ENCODE data around the gene TFR2. TPM values are rescaled to one million over a fixed set of nuclear protein-coding genes. Genes with fewer than 3 reads are reported as not detected.

TFR2 gene
- total and polyA plus RNA-seq, 2 of the 4 experiments (the other 2 are of a cell fraction), result 0.18 to 0.50 TPM

GRCh38 chr7:100630066-100630465 lies 11.3 kb downstream of the TFR2 start:
- Histone ChIP-seq H3K56ac (ENCODE audit: extremely low read depth, insufficient read depth, low read length) (no peak overlapping the region), H3K36me3 (ENCODE audit: control insufficient read depth, insufficient read depth, low read length) (no peaks in the 10 kb centered on the region), H3K4me1 (ENCODE audit: control insufficient read depth, insufficient read depth, low read length) (no peaks in the 10 kb centered on the region; the same call in 1 of the 2 replicates), H4K91ac (ENCODE audit: insufficient read depth, low read depth, low read length) (no peak overlapping the region), H2AK5ac (ENCODE audit: low read depth, low read length) (no peak overlapping the region), H3K14ac (replicated peaks; ENCODE audit: low read depth, low read length) (no peak overlapping the region), H3K27me3 (ENCODE audit: control insufficient read depth, insufficient read depth, low read length) (peaks cover 21% of the 10 kb centered on the region), H2BK15ac (ENCODE audit: low read depth, low read length) (no peak overlapping the region), H2BK120ac (ENCODE audit: low read depth, low read length) (no peak overlapping the region), H2AFZ (replicated peaks; ENCODE audit: low read length, poor library complexity) (no peak overlapping the region), H2BK20ac (ENCODE audit: low read depth, low read length) (no peak overlapping the region), H3K9ac (ENCODE audit: low read depth, low read length) (no peak overlapping the region), H2BK5ac (ENCODE audit: low read depth, low read length, poor library complexity, severe bottlenecking) (no peak overlapping the region), H3K23ac (ENCODE audit: low read depth, low read length) (no peak overlapping the region), H3K4me3 (ENCODE audit: insufficient read depth, low read depth, low read length) (no peak overlapping the region), H4K20me1 (ENCODE audit: insufficient read depth, low read length) (no peaks in the 10 kb centered on the region), H3K4ac (ENCODE audit: low read depth, low read length) (no peak overlapping the region), H3K18ac (ENCODE audit: low read depth, low read length) (no peak overlapping the region), H3K9me1 (ENCODE audit: insufficient read depth, low read length) (peaks cover 7% of the 10 kb centered on the region; the same call in 1 of the 2 replicates), H4K5ac (ENCODE audit: low read depth, low read length) (no peak overlapping the region), H3K27ac (ENCODE audit: insufficient read depth, low read length) (no peak overlapping the region), H2AK9ac (replicated peaks; ENCODE audit: low read depth, low read length, poor library complexity) (no peak overlapping the region), H3K4me2 (ENCODE audit: low read depth, low read length) (no peak overlapping the region), H4K8ac (ENCODE audit: low read depth in 2 of 2, low read length in 2 of 2) (no peak overlapping the region), H3K9me3 (ENCODE audit: control insufficient read depth, insufficient read depth, low read length) (no peaks in the 10 kb centered on the region), H3K79me1 (ENCODE audit: low read depth in 1 of 2, low read length in 2 of 2) (no peaks in the 10 kb centered on the region)
- TF ChIP-seq, protein P1, sequence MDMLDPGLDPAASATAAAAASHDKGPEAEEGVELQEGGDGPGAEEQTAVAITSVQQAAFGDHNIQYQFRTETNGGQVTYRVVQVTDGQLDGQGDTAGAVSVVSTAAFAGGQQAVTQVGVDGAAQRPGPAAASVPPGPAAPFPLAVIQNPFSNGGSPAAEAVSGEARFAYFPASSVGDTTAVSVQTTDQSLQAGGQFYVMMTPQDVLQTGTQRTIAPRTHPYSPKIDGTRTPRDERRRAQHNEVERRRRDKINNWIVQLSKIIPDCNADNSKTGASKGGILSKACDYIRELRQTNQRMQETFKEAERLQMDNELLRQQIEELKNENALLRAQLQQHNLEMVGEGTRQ (IDR thresholded peaks at IDR 0.05; ENCODE audit: low read depth, low read length), result no peak
- CTCF ChIA-PET, result interaction anchor here (0.6 kb wide), 1 partner anchor 172 kb away, joined by 4 read pairs; no protein-coding TSS in a partner anchor
- in situ Hi-C loops (cut with MboI; ENCODE audit: low sequenced_read_pairs), result no loop called here
- dilution Hi-C loops (cut with HindIII; ENCODE audit: low sequenced_read_pairs, unreplicated experiment), result no loop called here
- POLR2A ChIA-PET (ENCODE audit: unreplicated experiment), result no interaction called here
- BruUV-seq (replicated peaks), result no TSS peak
- intact Hi-C loops (cut with micrococcal nuclease), result no loop called here
- ATAC-seq (ENCODE audit: low read depth) (no peak), DNase-seq (no peak)
- WGBS, 2 experiments (ENCODE audit: extremely low coverage in 2 of 2, insufficient read length in 1 of 2), result 96% methylated on average over 3 of the region's 4 CpGs; no CpG with 5 or more reads in 1 of the 2 experiments

Data from IMR-90 (cell line).